ENCODE data around the gene ZC3H8.

The ZC3H8 gene

DNA sequence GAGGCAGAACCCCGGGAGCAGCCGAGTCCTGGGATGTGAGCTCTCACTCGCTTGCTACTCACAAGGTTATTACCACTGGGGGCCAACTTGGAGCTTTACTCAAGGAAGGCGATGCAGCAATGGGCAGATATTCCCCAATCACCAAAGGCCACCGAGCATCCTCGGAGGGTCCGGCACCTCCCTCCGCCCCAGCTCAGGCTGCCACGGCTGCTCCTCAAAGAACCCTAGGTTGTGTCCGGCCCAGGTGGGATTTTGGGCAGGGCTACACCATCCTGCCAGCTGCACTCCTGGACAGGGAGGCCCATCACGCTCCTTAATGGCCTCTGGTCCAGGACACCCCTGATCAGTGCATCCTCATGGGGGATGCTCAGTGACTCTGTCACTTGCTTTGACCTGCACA is 91.9 kb downstream of the ZC3H8 start:
- Histone ChIP-seq H3K27me3 (ENCODE audit: control insufficient read depth, low read length) (no peaks in the 10 kb centered on the region), H3K9me3 (ENCODE audit: control insufficient read depth, insufficient read depth, low read length) (no peaks in the 10 kb centered on the region), H4K20me1 (ENCODE audit: control insufficient read depth, insufficient read depth, low read depth, low read length) (no peaks in the 10 kb centered on the region), H3K79me2 (ENCODE audit: control insufficient read depth, low read length) (no peaks in the 10 kb centered on the region), H3K4me2 (ENCODE audit: low read length) (no peak overlapping the region), H3K9me2 (replicated peaks; ENCODE audit: control insufficient read depth, low read length) (no peaks in the 10 kb centered on the region), H3K27ac (ENCODE audit: low read depth, low read length) (no peak overlapping the region), H3K4me3 (ENCODE audit: low read length) (no peak overlapping the region), H3K4me1 (ENCODE audit: control insufficient read depth, low read length) (peaks cover 23% of the 10 kb centered on the region), H3K36me3 (ENCODE audit: control insufficient read depth, low read length) (no peaks in the 10 kb centered on the region), H3F3A (ENCODE audit: control insufficient read depth, insufficient read depth) (peaks cover 5% of the 10 kb centered on the region)
- TF ChIP-seq, protein P1, sequence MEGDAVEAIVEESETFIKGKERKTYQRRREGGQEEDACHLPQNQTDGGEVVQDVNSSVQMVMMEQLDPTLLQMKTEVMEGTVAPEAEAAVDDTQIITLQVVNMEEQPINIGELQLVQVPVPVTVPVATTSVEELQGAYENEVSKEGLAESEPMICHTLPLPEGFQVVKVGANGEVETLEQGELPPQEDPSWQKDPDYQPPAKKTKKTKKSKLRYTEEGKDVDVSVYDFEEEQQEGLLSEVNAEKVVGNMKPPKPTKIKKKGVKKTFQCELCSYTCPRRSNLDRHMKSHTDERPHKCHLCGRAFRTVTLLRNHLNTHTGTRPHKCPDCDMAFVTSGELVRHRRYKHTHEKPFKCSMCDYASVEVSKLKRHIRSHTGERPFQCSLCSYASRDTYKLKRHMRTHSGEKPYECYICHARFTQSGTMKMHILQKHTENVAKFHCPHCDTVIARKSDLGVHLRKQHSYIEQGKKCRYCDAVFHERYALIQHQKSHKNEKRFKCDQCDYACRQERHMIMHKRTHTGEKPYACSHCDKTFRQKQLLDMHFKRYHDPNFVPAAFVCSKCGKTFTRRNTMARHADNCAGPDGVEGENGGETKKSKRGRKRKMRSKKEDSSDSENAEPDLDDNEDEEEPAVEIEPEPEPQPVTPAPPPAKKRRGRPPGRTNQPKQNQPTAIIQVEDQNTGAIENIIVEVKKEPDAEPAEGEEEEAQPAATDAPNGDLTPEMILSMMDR (IDR thresholded peaks at IDR 0.05; ENCODE audit: low read depth, low read length, poor library complexity, severe bottlenecking), result no peak
- no peak for TF ChIP-seq EZH2phosphoT487 (IDR thresholded peaks at IDR 0.05; ENCODE audit: borderline replicate concordance, low read length)

DNA sequence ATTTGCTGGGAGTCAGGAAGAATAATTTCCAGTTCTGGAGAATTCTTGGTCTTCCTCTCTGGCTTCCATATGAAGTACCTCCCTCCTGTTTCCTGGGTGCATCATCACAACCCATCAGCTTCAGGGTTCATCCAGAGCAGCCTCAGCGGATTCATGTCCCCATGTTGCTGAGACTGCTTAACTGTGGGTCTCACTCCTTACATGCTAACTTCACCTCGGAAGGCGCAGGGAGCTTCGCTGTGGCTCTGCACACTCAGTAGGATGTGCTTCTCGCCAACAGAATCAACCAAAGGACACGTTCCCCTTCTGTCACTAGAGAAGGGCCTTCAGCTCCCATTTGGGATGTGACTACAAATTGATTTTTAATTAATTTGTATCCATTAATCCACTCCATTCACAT is 92.5 kb downstream of the ZC3H8 start:
- H3K4me1 ChIP-seq (ENCODE audit: control insufficient read depth, low read length), result peaks cover 23% of the 10 kb centered on the region

More for the DNA sequence above, 92.5 kb downstream of the ZC3H8 start:
- Histone ChIP-seq H3K4me2 (ENCODE audit: low read length) (no peak overlapping the region), H3K36me3 (ENCODE audit: control insufficient read depth, low read length) (no peaks in the 10 kb centered on the region), H3K4me3 (ENCODE audit: low read length) (no peak overlapping the region), H3K9me3 (ENCODE audit: control insufficient read depth, insufficient read depth, low read length) (no peaks in the 10 kb centered on the region), H4K20me1 (ENCODE audit: control insufficient read depth, insufficient read depth, low read depth, low read length) (no peaks in the 10 kb centered on the region), H3K79me2 (ENCODE audit: control insufficient read depth, low read length) (no peaks in the 10 kb centered on the region), H3K27ac (ENCODE audit: low read depth, low read length) (no peak overlapping the region), H3K9me2 (replicated peaks; ENCODE audit: control insufficient read depth, low read length) (no peaks in the 10 kb centered on the region), H3K27me3 (ENCODE audit: control insufficient read depth, low read length) (no peaks in the 10 kb centered on the region), H3F3A (ENCODE audit: control insufficient read depth, insufficient read depth) (peaks cover 5% of the 10 kb centered on the region)
- TF ChIP-seq, protein P1 (IDR thresholded peaks at IDR 0.05; ENCODE audit: low read depth, low read length, poor library complexity, severe bottlenecking), result no peak
- TF ChIP-seq EZH2phosphoT487 (IDR thresholded peaks at IDR 0.05; ENCODE audit: borderline replicate concordance, low read length), result no peak
